ENCODE data around the gene NDUFAF5. TPM values are rescaled to one million over a fixed set of nuclear protein-coding genes. Genes with fewer than 3 reads are reported as not detected.

NDUFAF5 gene
- total and polyA plus RNA-seq, 2 of the 8 experiments (the other 6 are each of a cell fraction or from before 2014, with no cell fraction given) = 11.8 to 32.3 TPM

GRCh38 chr20:13839421-13840092 lies 54.7 kb downstream of the NDUFAF5 start:
- WGBS, 2 experiments (ENCODE audit: extremely low coverage in 1 of 2, insufficient coverage in 1 of 2, insufficient read length in 1 of 2, insufficient replicate concordance in 2 of 2, low coverage in 1 of 2, low lambda C conversion rate in 2 of 2, missing lambda C conversion rate in 1 of 2) = 91% methylated on average over 4 of the region's 4 CpGs; no CpG with 5 or more reads in 1 of the 2 experiments
- no peak for FAIRE-seq
- no peaks in the 10 kb centered on the region for H3K27me3 ChIP-seq (replicated peaks in 1 of 4; ENCODE audit: control insufficient read depth in 3 of 4, extremely low read depth in 1 of 4, insufficient read depth in 3 of 4, low read length in 3 of 4)

More at GRCh38 chr20:13839421-13840092, 54.7 kb downstream of the NDUFAF5 start:
- H2AFZ ChIP-seq (ENCODE audit: low read length) = no peak overlapping the region
- CTCF ChIA-PET (ENCODE audit: partially characterized antibody) = interaction anchor here (1.2 to 2.7 kb wide), 2 partner anchors 20 to 21 kb away, joined by 4 to 12 read pairs; no protein-coding TSS in a partner anchor
- H3K4ac ChIP-seq (replicated peaks; ENCODE audit: insufficient read length, low read depth, low read length) = no peak overlapping the region
- H3K4me2 ChIP-seq (ENCODE audit: insufficient read depth in 1 of 2, low read depth in 2 of 2, low read length in 2 of 2) = no peak overlapping the region
- no peaks in the 10 kb centered on the region for H3K23me2 ChIP-seq (ENCODE audit: low read depth, low read length)
- no peak overlapping the region for H3K23ac ChIP-seq (ENCODE audit: insufficient read length)
- H4K5ac ChIP-seq (ENCODE audit: insufficient read length, low read depth, low read length) = no peak overlapping the region
- no peak overlapping the region for H2AK5ac ChIP-seq (ENCODE audit: low read depth, low read length)
- no peak for DNase-seq (ENCODE audit: low read depth in 1 of 2, low spot score in 2 of 2)
- no peaks in the 10 kb centered on the region for H4K20me1 ChIP-seq (replicated peaks in 1 of 2; ENCODE audit: control insufficient read depth in 1 of 2, insufficient read depth in 2 of 2, low read length in 2 of 2)
- no peaks in the 10 kb centered on the region for H3K4me1 ChIP-seq (replicated peaks in 1 of 4; ENCODE audit: control insufficient read depth in 3 of 4, insufficient read depth in 4 of 4, low read length in 3 of 4)
- no peak overlapping the region for H3K56ac ChIP-seq (replicated peaks; ENCODE audit: insufficient read length, low read depth, low read length)
- H4K91ac ChIP-seq (replicated peaks; ENCODE audit: insufficient read length, low read length) = no peak overlapping the region
- no peak overlapping the region for H2BK5ac ChIP-seq (ENCODE audit: low read depth, low read length)
- H3K9me3 ChIP-seq (ENCODE audit: insufficient read depth in 2 of 2, low read depth in 1 of 2, low read length in 1 of 2) = no peaks in the 10 kb centered on the region
- no peaks in the 10 kb centered on the region for H3K79me1 ChIP-seq (ENCODE audit: low read depth, low read length)
- no peak overlapping the region for H3K14ac ChIP-seq (ENCODE audit: insufficient read length)
- no peak overlapping the region for H4K8ac ChIP-seq (ENCODE audit: extremely low read depth, insufficient read depth, low read length)
- no peak overlapping the region for H3K27ac ChIP-seq (ENCODE audit: low read depth, low read length)
- no peak overlapping the region for H3K18ac ChIP-seq (ENCODE audit: extremely low read depth, low read length)
- no peaks in the 10 kb centered on the region for H3K36me3 ChIP-seq (ENCODE audit: control insufficient read depth in 2 of 4, insufficient read depth in 4 of 4, low read length in 3 of 4)
- POLR2A ChIA-PET (ENCODE audit: partially characterized antibody) = no interaction called here
- H2BK20ac ChIP-seq (ENCODE audit: low read length) = no peak overlapping the region
- H3K79me2 ChIP-seq (ENCODE audit: control insufficient read depth in 1 of 2, insufficient read depth in 2 of 2, low read length in 2 of 2) = no peaks in the 10 kb centered on the region
- H2BK12ac ChIP-seq (ENCODE audit: low read depth, low read length) = no peak overlapping the region
- TF ChIP-seq BCL11A (IDR thresholded peaks at IDR 0.05; ENCODE audit: low read depth in 2 of 2, low read length in 2 of 2) (no peak), ASH2L (IDR thresholded peaks at IDR 0.05; ENCODE audit: low read length) (no peak)
- TF ChIP-seq, protein P1, sequence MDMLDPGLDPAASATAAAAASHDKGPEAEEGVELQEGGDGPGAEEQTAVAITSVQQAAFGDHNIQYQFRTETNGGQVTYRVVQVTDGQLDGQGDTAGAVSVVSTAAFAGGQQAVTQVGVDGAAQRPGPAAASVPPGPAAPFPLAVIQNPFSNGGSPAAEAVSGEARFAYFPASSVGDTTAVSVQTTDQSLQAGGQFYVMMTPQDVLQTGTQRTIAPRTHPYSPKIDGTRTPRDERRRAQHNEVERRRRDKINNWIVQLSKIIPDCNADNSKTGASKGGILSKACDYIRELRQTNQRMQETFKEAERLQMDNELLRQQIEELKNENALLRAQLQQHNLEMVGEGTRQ (IDR thresholded peaks at IDR 0.05; ENCODE audit: low read length) = no peak
- no peak overlapping the region for H3K9ac ChIP-seq (replicated peaks in 1 of 4; ENCODE audit: extremely low read depth in 1 of 4, low read depth in 3 of 4, low read length in 3 of 4)
- H3K4me3 ChIP-seq (ENCODE audit: extremely low read depth in 1 of 4, insufficient read depth in 2 of 4, low read depth in 3 of 4, low read length in 4 of 4) = no peak overlapping the region
- H2BK120ac ChIP-seq (replicated peaks; ENCODE audit: low read depth, low read length) = no peak overlapping the region
- no peak overlapping the region for H2BK15ac ChIP-seq (ENCODE audit: low read length)
